HG03280 (cell line): Measurements from ENCODE around the gene PPP3R1.

Experiments
- ATAC-seq: cut with Tn5 transposase; IDR thresholded peaks from one replicate; pipeline ENCODE4 v1.9.1; 2021; ENCODE audit warnings: mild to moderate bottlenecking, moderate library complexity; ENCODE audit not compliant: unreplicated experiment

Gene PPP3R1

GRCh38 chr2:68157002-68157401, 95.3 kb downstream of the PPP3R1 start:
- peak; percentile 39 for ATAC-seq

GRCh38 chr2:68156419-68156818, 95.9 kb downstream of the PPP3R1 start:
- no peak for ATAC-seq

- ATAC-seq, result no peak
These were observed 96.7 kb downstream of the PPP3R1 start for GRCh38 chr2:68155618-68156017.

GRCh38 chr2:68152681-68153347, 99.5 kb downstream of the PPP3R1 start:
- ATAC-seq, result no peak

GRCh38 chr2:68151037-68151436, 101.3 kb downstream of the PPP3R1 start:
- no peak for ATAC-seq

GRCh38 chr2:68141875-68142274, 110.5 kb downstream of the PPP3R1 start:
- ATAC-seq, result no peak

GRCh38 chr2:68135448-68136320, 116.6 kb downstream of the PPP3R1 start:
- ATAC-seq, result no peak

- ATAC-seq, result no peak
These were observed 117.8 kb downstream of the PPP3R1 start for GRCh38 chr2:68134554-68134953.

GRCh38 chr2:68134120-68134519, 118.2 kb downstream of the PPP3R1 start:
- ATAC-seq, result no peak
